ENCODE data around the gene HCN2. TPM values are rescaled to one million over a fixed set of nuclear protein-coding genes. Genes with fewer than 3 reads are reported as not detected.

Gene HCN2
- total RNA-seq, 2 experiments from 2014 or later: 0.48 to 0.53 TPM

- Mint-ChIP-seq H3K27me3 (peaks cover 2% of the 10 kb centered on the region), H3K36me3 (ENCODE audit: low read depth) (no peaks in the 10 kb centered on the region), H3K4me3 (peak within 1 kb of the TSS; percentile 70), H3K9me3 (ENCODE audit: low read depth) (no peaks in the 10 kb centered on the region), H3K27ac (peak within 1 kb of the TSS; percentile 64), H3K4me1 (peaks cover 6% of the 10 kb centered on the region)
- DNase-seq: peak; percentile 98
- ChIA-PET CTCF (no interaction called here), POLR2A (no interaction called here)
- peak; percentile 97 for ATAC-seq
- intact Hi-C loops (cut with DNase I, micrococcal nuclease): loop anchor here in 1 of 2 experiments (1.0 kb wide), 3 partner anchors 24 to 158 kb away; partner anchors contain the start of genes PTBP1 and RNF126
Measured at GRCh38 chr19:639253-640160, 49.8 kb downstream of the HCN2 start, which contains the start of gene FGF22. TSS of gene FGF22 (plus strand) at chr19:639879. CDS start at chr19:639926, 47 bp downstream.

DNA sequence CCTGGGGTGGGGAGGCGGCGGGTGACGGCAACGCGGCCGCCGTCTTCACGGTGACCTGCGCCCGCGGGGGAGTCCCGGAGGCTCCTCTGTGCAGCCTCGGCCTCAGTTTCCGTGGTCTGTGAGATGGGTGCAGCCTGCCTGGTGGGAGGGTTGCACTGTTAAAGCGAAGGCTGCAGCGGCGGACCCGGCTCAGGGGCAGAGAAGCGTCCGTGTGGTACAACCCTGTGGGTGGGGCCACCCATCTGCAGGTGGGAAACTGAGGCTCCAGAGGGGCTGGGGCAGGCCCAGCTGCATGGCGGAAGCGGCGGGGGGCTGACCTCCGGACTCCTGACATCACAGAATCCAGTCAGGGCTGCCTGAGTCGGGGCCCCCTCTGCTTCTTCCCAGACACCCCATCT is 50.5 kb downstream of the HCN2 start:
- ATAC-seq (no peak), DNase-seq (no peak)
- intact Hi-C loops (cut with DNase I, micrococcal nuclease): no loop called here
- POLR2A ChIA-PET: no interaction called here
- Mint-ChIP-seq H3K4me1 (peaks cover 6% of the 10 kb centered on the region), H3K4me3 (no peak overlapping the region), H3K27ac (no peak overlapping the region), H3K36me3 (ENCODE audit: low read depth) (peaks cover 3% of the 10 kb centered on the region), H3K9me3 (ENCODE audit: low read depth) (no peaks in the 10 kb centered on the region), H3K27me3 (peaks cover 2% of the 10 kb centered on the region)
- CTCF ChIA-PET: no interaction called here

DNA sequence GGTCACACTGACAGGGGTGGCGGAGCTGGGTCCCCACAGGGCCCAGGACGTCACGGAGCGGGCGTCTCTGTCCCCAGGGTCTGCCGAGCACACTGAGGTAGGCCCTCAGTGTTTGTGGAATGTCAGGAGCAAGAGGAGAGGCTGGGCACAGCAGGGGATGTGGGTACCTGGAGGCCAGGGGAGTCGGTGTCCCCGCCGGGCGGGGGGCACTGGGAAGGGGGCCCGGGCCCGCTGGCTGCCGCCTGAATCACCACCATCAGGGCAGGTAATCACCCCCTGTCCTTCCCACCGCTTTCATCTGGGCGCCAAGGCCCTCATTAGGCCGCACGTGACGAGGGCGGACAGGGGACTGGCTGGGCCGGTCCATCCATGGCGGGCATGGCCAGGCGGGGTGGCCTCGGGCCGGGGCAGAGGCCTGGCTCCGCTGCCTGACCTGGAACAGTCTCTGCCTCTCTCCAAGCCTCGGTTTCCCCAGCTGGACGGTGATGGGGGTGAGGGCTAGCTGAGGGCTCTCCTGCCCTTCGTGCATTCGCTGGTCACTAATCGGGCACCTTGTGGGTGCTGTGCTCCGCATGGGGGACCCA is 51.0 kb downstream of the HCN2 start:
- H3K9me3 Mint-ChIP-seq (ENCODE audit: low read depth): no peaks in the 10 kb centered on the region
- peaks cover 2% of the 10 kb centered on the region for H3K27me3 Mint-ChIP-seq
- intact Hi-C loops (cut with DNase I, micrococcal nuclease): no loop called here
- no peak overlapping the region for H3K4me3 Mint-ChIP-seq
- POLR2A ChIA-PET: no interaction called here
- no peak overlapping the region for H3K27ac Mint-ChIP-seq
- peaks cover 6% of the 10 kb centered on the region for H3K4me1 Mint-ChIP-seq
- H3K36me3 Mint-ChIP-seq (ENCODE audit: low read depth): peaks cover 3% of the 10 kb centered on the region
- CTCF ChIA-PET: no interaction called here
- no peak for ATAC-seq
- DNase-seq: no peak

DNA sequence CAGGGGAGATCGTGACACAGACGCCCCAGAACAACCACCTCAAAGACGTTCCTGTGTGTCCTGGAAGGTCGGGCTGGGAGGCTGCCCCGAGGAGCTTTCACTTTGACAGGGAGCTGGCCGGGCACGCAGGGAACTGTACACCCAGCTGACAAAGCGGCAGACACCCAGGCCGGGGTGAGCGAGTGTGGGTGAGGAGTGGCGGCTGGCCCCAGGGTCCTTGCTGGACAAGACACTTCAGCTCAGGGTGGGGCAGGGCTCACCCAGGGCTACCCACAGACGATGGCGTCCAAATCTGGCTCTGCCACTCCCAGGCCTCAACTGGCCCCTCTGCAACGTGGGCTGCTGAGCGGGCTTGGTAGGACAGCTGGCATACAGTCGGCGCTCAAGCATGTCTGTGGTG is 52.0 kb downstream of the HCN2 start:
- ChIA-PET CTCF (interaction anchor here (1.0 kb wide), 1 partner anchor 13 kb away, joined by 4 read pairs; no protein-coding TSS in a partner anchor), POLR2A (interaction anchor here (0.6 kb wide), 1 partner anchor 9 kb away, joined by 3 read pairs; no protein-coding TSS in a partner anchor)
- Mint-ChIP-seq H3K36me3 (ENCODE audit: low read depth) (peaks cover 6% of the 10 kb centered on the region), H3K27me3 (peaks cover 2% of the 10 kb centered on the region), H3K4me3 (no peak overlapping the region), H3K27ac (no peak overlapping the region), H3K4me1 (peaks cover 6% of the 10 kb centered on the region), H3K9me3 (ENCODE audit: low read depth) (no peaks in the 10 kb centered on the region)
- intact Hi-C loops (cut with DNase I, micrococcal nuclease): no loop called here
- no peak for ATAC-seq
- DNase-seq: no peak

DNA sequence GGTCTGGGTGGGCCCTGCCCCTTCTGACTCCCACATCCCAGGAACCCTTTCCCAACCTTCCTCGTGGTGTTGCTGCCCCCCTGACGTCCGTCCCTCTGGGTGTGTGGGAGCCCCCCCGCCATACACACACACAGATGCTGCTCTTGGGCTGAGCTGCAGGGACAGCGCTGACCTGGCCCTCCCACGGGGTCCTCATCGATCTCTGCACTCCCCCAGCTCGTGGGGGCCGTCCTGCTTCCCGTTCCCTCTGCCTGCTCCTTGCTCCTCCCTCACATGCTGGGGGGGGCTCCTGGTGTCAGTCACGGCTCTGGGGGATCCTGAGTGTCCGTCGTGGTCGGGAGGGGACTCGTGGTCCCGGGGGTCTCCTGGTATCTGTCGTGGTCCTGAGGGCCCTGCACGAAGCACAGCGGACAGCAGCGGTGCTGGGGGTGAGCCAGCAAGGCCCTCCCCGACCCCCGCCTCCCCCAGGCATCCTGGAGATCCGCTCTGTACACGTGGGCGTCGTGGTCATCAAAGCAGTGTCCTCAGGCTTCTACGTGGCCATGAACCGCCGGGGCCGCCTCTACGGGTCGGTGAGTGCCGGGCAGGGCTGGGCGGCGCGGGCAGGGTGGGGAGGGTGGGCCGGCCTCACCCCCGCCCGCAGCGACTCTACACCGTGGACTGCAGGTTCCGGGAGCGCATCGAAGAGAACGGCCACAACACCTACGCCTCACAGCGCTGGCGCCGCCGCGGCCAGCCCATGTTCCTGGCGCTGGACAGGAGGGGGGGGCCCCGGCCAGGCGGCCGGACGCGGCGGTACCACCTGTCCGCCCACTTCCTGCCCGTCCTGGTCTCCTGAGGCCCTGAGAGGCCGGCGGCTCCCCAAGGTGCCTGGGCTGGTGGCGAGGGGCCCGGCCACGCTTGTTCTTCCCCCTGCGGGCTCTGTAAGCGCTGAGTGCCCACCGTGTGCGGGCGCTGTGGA is 53.4 kb downstream of the HCN2 start:
- Mint-ChIP-seq H3K4me1 (peaks cover 6% of the 10 kb centered on the region), H3K4me3 (no peak overlapping the region), H3K27ac (no peak overlapping the region), H3K36me3 (ENCODE audit: low read depth) (peaks cover 6% of the 10 kb centered on the region), H3K9me3 (ENCODE audit: low read depth) (no peaks in the 10 kb centered on the region), H3K27me3 (peaks cover 2% of the 10 kb centered on the region)
- ATAC-seq (no peak), DNase-seq (no peak)
- ChIA-PET CTCF (interaction anchor here (1.0 kb wide), 1 partner anchor 12 kb away, joined by 4 read pairs; no protein-coding TSS in a partner anchor), POLR2A (interaction anchor here (0.6 kb wide), 1 partner anchor 13 kb away, joined by 4 read pairs; no protein-coding TSS in a partner anchor)
- intact Hi-C loops (cut with DNase I, micrococcal nuclease): no loop called here

GRCh38 chr19:643736-644135 is 54.1 kb downstream of the HCN2 start:
- CTCF ChIA-PET: no interaction called here
- POLR2A ChIA-PET: no interaction called here
- intact Hi-C loops (cut with DNase I, micrococcal nuclease): no loop called here
- no peak overlapping the region for H3K4me3 Mint-ChIP-seq
- no peak overlapping the region for H3K27ac Mint-ChIP-seq
- H3K9me3 Mint-ChIP-seq (ENCODE audit: low read depth): no peaks in the 10 kb centered on the region
- ATAC-seq (no peak), DNase-seq (no peak)
- H3K27me3 Mint-ChIP-seq: peaks cover 2% of the 10 kb centered on the region
- H3K4me1 Mint-ChIP-seq: peaks cover 6% of the 10 kb centered on the region
- H3K36me3 Mint-ChIP-seq (ENCODE audit: low read depth): peaks cover 10% of the 10 kb centered on the region

- ATAC-seq: no peak
- CTCF ChIA-PET: no interaction called here
- no peak overlapping the region for H3K4me3 Mint-ChIP-seq
- no peak for DNase-seq
- H3K36me3 Mint-ChIP-seq (ENCODE audit: low read depth): peaks cover 12% of the 10 kb centered on the region
- POLR2A ChIA-PET: no interaction called here
- H3K27me3 Mint-ChIP-seq: peaks cover under 1% of the 10 kb centered on the region
- intact Hi-C loops (cut with DNase I, micrococcal nuclease): no loop called here
- H3K27ac Mint-ChIP-seq: no peak overlapping the region
- H3K4me1 Mint-ChIP-seq: peaks cover 2% of the 10 kb centered on the region
- H3K9me3 Mint-ChIP-seq (ENCODE audit: low read depth): no peaks in the 10 kb centered on the region
Measured at GRCh38 chr19:644363-644762, 54.7 kb downstream of the HCN2 start.

DNA sequence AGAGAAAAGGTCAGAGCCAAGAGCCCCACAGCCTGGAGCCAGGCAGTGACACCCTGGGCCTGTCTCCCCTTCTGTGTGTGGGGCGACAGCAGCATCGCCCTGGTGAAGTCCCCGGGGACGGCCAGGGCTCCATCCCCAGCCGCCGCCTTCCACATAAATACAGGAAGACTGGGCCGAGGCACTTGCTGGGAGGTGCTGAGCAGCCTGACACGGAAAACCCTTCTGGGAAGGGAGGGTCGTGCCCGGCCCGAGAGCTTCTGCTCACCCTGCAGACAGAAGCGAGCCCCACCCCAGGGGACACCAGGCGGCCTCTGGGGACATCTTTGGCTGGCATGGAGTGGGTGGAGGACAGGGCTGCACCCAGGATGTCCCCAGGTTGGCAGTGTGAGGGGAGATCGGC is 55.1 kb downstream of the HCN2 start:
- Mint-ChIP-seq H3K27me3 (no peaks in the 10 kb centered on the region), H3K4me3 (no peak overlapping the region)
- CTCF ChIA-PET: no interaction called here

GRCh38 chr19:645912-646778 is 56.5 kb downstream of the HCN2 start:
- ChIA-PET POLR2A (no interaction called here), CTCF (interaction anchor here (0.8 kb wide), 1 partner anchor 61 kb away, joined by 3 read pairs; no protein-coding TSS in a partner anchor)
- H3K27ac Mint-ChIP-seq: no peak overlapping the region
- H3K36me3 Mint-ChIP-seq (ENCODE audit: low read depth): peaks cover 18% of the 10 kb centered on the region
- intact Hi-C loops (cut with DNase I, micrococcal nuclease): no loop called here
- H3K9me3 Mint-ChIP-seq (ENCODE audit: low read depth): no peaks in the 10 kb centered on the region
- ATAC-seq (peak; percentile 11), DNase-seq (no peak)
- H3K4me1 Mint-ChIP-seq: no peaks in the 10 kb centered on the region
- H3K4me3 Mint-ChIP-seq: no peak overlapping the region
- no peaks in the 10 kb centered on the region for H3K27me3 Mint-ChIP-seq

More for the DNA sequence above, 55.1 kb downstream of the HCN2 start:
- DNase-seq: no peak
- Mint-ChIP-seq H3K36me3 (ENCODE audit: low read depth) (peaks cover 14% of the 10 kb centered on the region), H3K4me1 (no peaks in the 10 kb centered on the region), H3K9me3 (ENCODE audit: low read depth) (no peaks in the 10 kb centered on the region), H3K27ac (no peak overlapping the region)
- intact Hi-C loops (cut with DNase I, micrococcal nuclease): no loop called here
- POLR2A ChIA-PET: no interaction called here
- ATAC-seq: no peak

DNA sequence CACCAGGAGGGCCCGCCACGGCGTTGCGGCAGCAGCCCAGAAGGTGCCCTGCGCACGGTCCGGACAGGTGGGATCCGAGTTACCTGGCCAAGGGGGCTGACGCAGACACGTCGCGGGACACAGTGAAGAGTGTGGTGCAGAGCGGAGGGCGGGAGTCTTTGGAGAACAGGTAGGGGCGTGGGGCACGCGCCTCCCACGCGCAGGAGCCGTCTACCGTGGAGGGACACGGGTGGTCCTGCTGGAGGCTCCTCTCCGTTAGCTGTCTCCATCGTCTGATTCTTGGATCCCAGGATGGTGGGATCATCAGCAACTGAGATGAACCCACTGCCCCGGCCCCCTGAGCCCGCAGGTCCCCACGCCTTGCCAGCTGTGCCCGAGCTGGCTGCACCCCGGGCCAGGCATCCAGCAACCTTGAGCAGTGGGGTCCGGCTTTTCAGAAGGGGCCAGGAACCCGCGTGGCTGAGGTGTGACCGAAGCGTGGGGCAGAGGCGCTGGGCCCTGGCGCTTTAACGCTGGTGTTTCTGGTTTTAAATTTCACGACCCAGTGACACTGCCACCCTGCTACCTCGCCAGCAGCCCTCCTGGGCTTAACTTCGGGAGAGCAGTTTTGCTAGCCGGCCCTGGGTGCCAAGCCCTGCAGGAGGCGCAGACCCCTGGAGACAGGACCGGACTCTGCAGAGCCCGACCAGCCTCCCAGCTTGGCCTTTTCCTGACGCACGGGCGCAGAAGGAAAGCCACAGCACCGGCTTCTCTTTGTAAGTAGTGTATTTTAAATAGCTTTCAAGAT is 57.3 kb downstream of the HCN2 start:
- ChIA-PET POLR2A (no interaction called here), CTCF (no interaction called here)
- intact Hi-C loops (cut with DNase I, micrococcal nuclease): no loop called here
- Mint-ChIP-seq H3K4me1 (no peaks in the 10 kb centered on the region), H3K36me3 (ENCODE audit: low read depth) (peaks cover 18% of the 10 kb centered on the region), H3K4me3 (no peak overlapping the region), H3K27me3 (no peaks in the 10 kb centered on the region), H3K9me3 (ENCODE audit: low read depth) (no peaks in the 10 kb centered on the region), H3K27ac (no peak overlapping the region)
- DNase-seq: no peak
- ATAC-seq: no peak

All from activated CD4-positive, alpha-beta T cell treated with anti-CD3 and anti-CD28 coated beads for 36 hours (primary cell).